AG10803 (cell line): Measurements from ENCODE around the gene MEST.

Source experiments
- DNase-seq: peaks from one replicate; pipeline ENCODE4 v3.0.0; 2010; ENCODE audit warnings: low read depth
- H3K4me3 ChIP-seq: 2 replicates; pipeline ENCODE4 v1.5.1; 2011; ENCODE audit warnings: mild to moderate bottlenecking, low read length, control low read depth
- CTCF ChIP-seq: conservative IDR thresholded peaks from 2 replicates; pipeline ENCODE4 v1.5.1; 2011; ENCODE audit warnings: mild to moderate bottlenecking, low read length, control low read depth, inconsistent platforms

The MEST gene

GRCh38 chr7:130485734-130486113 lies 6.2 kb upstream of the MEST start:
- no peak overlapping the region for H3K4me3 ChIP-seq
- DNase-seq: no peak

GRCh38 chr7:130486114-130486953 lies 5.6 kb upstream of the MEST start:
- peak; percentile 43 for TF ChIP-seq CTCF
- DNase-seq: no peak
- peak overlapping the region; percentile 26 for H3K4me3 ChIP-seq

More at GRCh38 chr7:130485734-130486113, 6.2 kb upstream of the MEST start:
- TF ChIP-seq CTCF: no peak

GRCh38 chr7:130486954-130487436 lies 4.9 kb upstream of the MEST start:
- no peak overlapping the region for H3K4me3 ChIP-seq
- DNase-seq: no peak
- no peak for TF ChIP-seq CTCF

GRCh38 chr7:130488392-130489139 lies 3.3 kb upstream of the MEST start:
- TF ChIP-seq CTCF: no peak
- no peak overlapping the region for H3K4me3 ChIP-seq
- no peak for DNase-seq

- DNase-seq: no peak
- TF ChIP-seq CTCF: no peak
- H3K4me3 ChIP-seq: no peak overlapping the region
These were observed 2.5 kb upstream of the MEST start for GRCh38 chr7:130489140-130489983.

GRCh38 chr7:130490311-130490791 lies 1.5 kb upstream of the MEST start:
- no peak for TF ChIP-seq CTCF
- H3K4me3 ChIP-seq: no peak overlapping the region
- DNase-seq: no peak
